ENCODE measurements around the gene NPAS3. TPM values are rescaled to one million over a fixed set of nuclear protein-coding genes. Genes with fewer than 3 reads are reported as not detected.

NPAS3 gene
- polyA plus RNA-seq, 10 donors, result 3.5 to 7.5 (median 5.0) TPM

DNA sequence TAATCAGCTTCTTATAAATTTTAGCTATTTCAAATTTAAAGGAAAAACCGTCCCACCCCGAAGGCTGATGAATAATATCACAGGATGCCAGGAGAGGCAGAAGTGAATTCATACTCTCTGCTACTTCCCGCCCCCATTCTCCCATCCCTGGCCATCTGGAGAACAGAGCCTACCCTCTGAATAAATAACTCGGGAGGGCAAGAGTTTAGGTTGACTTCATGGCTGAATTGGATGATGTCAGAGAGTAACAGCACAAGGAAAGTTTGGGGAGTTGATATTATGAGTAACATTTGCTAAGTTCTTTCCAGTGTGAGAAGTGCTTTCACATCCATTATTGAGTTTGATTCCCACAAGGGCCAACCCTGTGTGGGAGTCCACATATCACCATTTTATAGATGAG is 770.6 kb downstream of the NPAS3 start:
- DNase-seq, result no peak

DNA sequence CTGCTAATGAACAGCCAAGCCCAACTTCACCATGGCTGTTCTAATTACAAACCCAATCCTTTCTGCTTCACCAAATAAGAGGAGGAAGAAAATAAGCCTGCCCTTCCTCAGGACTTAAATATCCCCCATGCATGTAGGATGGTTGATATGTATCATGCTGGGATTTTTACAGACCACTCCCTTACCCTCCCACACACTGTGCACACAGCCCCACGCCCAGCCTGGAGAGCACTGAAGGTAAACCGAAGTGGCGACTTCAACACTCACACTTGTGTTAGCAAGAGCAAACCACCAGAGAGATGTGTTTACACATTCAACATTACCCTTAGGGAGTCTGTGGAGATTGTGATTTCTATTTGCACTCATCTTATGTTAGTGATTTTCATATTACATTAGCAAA is 771.0 kb downstream of the NPAS3 start:
- no peak for DNase-seq

DNA sequence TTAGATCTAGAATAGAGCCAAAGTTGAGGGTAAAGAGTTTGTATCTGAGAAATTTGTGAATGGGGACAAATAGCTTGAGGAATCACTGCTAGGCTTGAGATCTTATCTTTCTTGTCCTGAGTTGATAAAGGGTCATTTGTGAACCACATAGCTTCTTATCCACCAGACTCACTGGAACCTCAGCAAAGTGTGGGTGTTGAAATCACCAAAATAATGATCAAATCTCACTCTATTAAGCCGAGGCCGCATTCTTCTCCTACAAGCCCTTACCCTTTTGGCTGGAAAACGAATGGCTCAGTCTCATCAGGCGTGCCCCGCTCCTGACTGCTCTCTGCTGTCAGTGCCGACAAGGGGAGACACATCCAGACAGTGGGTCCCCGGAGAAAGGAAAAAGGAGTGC is 771.6 kb downstream of the NPAS3 start:
- no peak for DNase-seq

DNA sequence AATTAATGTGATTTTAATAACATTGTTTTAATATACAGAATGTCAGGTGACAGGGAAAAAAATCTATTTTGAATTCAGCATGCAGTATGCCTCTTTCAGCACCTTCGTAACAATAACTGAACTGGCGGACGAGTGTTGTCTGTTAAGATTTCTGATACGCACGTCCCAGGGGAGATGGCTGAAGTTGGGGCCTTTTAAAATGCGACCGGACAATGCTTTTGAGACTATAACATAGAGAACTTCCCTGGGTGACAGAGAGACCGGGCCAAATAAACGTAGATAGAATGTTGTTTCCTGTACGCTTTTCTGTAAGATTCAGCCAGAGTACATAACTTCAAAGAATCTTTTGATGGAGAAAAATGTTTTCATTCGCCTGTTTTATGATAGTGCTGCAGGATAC is 772.5 kb downstream of the NPAS3 start:
- DNase-seq, result no peak

DNA sequence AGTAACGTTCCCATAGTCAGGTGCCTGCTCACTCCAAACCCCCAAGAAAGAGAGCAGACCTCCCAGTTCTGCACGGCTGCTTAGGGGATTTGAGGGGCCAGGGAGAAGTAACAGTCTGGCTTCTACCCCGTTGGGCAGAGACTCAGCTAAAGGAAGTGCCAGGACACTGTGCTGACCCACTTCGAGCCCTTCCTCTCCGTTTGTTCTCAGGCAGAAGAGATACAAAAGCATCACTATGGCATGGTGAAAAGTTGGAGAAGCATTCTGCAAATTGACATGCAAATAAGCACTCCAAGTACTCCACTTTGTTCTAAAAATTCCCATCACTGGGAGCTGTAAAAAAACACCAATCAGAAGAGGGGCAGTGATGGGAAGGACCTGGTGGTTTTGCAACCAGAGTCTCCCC is 773.1 kb downstream of the NPAS3 start:
- no peak for DNase-seq

DNA sequence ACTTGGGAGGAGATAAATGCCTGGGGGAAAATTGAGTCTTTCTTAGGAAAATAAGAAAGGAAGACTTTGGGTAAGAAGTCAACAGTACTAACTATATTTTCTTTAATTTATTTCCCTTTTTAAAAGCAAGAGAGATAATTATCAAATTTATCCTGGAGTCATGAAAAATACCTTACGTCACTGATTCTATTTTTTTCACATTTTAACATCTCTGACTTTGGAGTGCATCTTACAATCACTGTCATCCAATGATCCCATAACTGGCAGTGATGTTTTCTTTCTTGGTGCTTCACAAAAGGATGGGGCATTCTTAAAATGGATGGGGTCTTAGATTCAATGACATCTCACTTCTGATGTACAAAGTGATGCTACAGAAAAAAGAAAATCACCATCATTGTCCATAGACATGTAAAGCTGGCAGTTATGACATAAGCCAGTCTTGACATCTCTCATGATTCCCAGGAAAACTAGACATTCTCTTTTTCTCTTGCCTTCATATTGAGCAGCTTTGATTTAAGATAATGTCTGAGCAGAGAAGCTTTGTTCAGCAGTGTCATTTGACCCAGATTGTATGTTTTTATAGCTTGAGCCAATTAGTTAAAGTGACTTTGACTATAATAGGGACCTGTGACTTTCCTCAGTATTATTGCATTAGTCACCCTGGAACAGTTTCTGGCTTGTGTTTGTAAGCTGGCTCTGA is 776.0 kb downstream of the NPAS3 start:
- DNase-seq, result peak in 1 of 3 donors; percentile 14

DNA sequence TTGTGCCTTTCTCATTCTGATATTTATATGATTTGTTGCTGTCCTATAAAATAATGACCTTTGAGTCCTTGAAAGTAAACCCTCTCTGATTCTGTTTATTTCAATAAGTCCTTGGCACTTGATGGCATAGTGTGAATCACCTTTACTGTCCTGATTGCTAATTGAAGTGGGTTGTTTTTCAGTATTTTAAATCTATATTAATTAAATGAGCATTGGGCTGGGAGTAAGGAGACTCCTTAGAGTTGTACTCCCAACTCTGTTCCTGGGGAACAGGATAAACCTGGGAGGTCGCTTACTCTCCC is 776.5 kb downstream of the NPAS3 start:
- DNase-seq, result no peak

DNA sequence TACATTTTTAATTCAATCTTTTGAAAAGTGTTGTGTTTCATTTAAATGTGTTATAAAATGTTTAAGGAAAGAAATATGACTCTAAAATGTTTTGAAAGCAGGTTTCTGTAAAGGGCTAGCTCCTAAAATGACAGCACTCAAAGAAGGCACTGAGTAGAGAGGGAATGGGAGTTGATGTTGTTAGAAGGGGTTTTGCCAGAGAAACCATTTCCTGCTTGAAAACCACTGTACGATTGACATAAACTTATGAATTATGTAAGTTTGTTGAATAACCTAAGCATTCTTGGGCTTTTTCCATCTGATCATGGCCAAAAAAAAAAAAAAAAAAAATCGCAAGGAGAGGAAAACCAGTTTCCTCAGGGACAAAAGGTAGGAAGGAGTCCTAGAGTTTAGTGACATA is 778.2 kb downstream of the NPAS3 start:
- no peak for DNase-seq

DNA sequence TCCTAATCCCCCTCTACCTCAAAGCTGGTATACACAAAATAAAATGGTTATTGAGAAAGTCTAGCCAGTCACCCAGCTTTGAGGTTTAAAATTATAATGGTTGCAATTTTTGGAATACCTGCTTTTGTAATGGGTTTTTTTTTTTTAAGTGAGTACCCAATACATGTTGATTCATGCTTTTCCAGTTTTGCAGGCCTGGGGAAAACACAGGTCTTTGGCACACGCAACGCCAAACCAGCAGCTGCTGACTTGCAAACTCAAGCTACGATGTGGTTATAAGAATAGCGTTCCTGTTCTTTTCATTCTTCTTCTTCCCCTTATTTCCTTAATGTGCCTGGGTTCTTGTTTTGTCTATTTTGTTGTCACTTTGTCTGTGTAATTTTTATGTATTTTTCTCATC is 779.2 kb downstream of the NPAS3 start:
- DNase-seq, result no peak

DNA sequence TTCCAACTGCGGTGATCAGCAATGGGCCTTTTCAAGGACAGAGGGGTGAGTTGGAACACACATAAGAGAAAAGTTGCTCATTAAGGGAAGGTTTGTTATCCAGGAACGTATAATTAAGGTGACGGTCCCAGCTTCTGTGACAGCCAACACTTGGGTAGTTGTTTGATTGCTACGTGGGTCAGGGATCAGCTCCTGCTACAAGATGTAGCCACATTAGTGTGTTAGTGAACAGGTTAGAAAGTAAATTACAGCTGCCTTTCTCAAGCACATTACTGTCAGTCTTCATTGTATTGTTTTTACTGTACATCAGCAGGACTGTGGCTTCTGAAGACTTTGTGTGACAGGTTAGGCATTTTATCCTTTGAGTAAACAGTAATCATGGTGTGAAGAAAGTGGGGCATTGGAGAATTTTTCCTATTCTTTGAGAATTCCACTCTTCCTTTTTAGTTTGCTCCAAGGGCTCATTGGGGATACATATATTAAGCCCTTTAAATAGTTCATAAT is 781.7 kb downstream of the NPAS3 start:
- no peak for DNase-seq

DNA sequence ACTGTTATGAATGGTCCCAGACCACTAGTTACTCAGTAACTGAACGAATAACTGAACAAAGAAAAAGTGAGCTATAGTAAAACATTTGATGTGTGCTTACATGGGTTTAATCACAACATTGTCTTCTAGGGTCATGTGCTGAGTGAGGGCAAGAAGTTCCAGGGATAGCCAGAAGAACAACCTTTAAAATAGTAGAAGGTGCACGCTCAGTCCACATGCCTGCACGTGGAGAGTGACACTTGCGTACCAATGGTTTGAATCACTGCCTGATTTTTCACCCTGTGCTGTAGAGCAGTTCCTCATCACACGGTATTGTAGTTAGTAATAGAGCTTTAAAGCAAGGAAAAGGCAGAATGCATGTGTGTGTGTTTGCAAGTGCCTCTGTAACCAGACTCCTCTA is 788.0 kb downstream of the NPAS3 start:
- no peak for DNase-seq

DNA sequence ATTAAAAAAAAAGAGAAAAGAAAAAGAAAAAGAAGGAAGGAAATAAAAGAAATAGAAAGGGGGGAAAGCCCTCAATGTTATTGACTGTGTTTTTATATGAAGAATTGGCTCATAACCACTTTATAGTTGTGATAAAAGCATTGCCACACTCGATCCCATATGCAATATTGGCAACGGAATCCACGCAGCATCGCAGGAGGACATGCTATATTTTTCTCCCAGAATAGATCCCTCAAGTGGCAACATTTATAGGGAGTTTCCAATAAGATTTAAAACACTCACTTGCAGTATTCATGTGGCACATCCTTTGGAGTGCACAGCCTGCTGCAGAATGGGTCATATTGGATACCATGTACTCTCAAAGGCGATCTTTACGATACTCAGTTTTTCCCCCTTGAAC is 788.9 kb downstream of the NPAS3 start:
- no peak for DNase-seq

DNA sequence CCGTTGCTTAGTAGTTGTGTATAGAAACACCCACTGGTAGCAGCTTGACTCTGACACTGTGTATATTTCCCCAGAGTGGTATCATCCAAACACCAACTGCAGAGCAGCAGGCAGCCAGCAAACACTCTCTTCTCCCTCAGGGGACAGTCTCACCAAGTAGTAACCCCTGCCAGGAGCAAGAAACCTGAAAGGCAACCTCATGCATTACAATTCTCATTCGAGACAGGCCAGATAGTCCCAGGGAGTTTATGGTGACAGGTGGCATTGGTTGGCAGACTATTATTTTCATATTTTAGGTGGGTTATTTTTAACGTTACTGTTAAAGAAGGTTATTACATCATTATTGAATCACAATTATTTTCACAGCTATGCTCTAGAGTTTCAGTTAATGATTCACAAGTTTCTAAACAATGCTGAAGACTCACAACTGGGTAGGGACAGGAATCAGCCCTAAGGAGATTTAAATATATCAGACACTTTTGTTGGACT is 789.4 kb downstream of the NPAS3 start:
- no peak for DNase-seq

DNA sequence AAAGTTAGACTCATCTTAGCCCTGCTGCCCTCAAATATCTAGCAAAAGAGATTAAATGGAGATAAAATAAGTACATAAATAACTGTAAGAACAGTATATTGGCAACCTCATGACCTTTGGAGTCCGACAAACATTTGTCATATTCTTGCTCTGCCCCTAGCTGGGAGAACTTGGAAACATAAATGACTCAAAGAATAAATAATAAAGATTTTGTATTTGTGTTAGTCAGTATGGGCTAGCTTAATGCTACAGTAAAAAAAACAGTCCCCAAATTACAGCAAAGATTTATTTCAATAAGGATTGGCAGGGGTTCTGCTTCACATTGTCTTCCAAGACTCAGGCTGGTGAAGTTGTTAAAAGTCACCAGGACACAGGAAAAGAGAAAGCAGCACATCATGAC is 791.5 kb downstream of the NPAS3 start:
- no peak for DNase-seq

DNA sequence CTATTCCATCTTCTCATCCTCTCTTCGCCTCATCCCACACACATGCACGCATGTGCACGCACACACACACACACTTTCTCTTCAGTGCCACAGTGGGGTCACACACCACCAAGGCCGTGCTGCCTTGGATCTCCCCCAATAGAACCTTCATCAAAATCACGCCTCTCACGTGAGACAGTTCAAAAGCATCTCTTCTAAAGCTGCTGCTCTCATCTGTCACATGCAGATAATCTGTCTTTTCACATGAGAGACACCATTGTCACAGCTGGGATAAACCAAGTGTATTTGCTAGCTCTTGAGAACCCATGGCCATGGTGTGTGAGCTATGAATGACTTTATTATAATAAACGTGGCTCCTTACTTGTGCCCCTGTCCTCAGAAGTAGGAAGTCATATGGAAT is 793.5 kb downstream of the NPAS3 start:
- no peak for DNase-seq

DNA sequence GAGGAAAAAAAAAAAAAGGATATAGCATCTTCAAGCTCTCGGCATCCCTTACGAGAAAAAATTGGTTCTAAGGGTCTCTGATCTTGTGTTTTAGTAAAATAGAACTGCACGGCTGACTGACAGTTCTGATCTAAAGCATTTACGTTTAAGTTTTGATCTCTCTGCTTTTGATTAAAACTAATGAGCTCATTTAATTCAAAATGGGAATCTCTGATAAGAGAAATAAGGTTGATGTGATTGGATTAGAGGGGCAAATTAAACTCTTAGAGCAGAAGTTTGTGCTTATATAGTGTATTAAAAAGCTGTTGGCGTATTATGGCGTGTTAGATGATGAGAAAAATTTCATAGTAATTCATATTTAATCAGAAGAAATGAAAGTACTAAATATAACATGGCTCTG is 794.6 kb downstream of the NPAS3 start:
- DNase-seq, result no peak

DNA sequence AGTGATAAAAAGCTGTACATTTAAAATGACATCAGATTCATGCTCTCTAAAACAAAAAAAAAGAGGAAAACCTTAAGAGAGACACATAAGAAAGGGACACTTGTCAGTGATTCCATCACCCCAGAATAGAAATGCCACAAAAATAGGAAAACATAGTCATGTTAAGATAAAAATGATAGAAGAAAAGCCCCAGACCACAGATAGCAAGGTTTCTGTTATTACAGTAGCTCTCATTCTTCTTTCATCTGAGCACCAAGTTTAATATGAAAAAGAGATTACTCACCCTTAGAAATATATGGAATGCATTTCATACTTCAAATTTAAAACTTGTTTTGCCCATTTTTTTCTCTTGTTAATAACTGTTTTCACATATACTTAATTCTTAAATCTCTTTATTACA is 795.0 kb downstream of the NPAS3 start:
- DNase-seq, result no peak

DNA sequence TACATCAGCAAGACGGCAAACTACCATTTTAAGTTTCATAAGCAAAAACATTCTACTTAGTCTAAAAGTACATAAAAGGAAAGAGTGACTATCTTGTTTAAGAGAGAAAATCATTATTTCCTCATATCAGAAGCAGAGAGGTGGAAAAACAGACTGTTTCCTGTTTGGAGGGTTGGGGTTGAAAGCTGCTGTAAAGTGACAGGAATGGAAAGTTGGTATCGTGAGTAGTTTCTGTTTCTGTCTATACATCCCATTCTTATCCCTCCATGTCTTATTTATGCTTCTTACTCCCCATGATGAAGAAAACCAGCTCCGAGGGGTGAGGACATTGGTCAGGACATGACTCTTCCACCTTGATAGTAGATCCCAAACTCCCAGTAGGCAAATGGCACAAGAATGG is 795.7 kb downstream of the NPAS3 start:
- DNase-seq, result no peak

DNA sequence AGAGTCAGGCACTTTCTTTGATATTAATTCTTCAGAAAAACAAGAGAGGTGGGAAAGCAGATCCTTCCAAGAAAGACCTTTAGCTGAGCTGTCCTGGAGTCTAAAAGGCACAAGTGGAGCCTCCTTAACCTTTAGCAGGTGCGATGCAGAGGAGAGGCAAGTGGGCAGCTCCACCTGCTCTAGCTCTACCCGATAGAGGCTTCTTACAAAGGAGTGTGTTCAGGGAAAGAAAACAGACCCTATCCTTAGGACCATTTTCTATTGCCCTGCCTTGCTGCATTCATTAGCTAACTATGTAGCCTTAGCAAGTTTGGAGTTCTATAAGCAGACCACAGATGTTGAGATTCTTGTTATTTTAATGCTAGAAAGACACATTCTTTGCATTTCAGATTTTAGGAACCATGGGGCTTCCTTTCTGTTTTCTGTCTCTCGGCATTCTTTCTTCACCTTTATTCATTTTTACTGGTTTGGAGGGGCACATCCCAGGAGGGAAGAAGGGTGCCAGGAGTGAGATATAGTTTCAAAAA is 797.7 kb downstream of the NPAS3 start:
- DNase-seq, result no peak

DNA sequence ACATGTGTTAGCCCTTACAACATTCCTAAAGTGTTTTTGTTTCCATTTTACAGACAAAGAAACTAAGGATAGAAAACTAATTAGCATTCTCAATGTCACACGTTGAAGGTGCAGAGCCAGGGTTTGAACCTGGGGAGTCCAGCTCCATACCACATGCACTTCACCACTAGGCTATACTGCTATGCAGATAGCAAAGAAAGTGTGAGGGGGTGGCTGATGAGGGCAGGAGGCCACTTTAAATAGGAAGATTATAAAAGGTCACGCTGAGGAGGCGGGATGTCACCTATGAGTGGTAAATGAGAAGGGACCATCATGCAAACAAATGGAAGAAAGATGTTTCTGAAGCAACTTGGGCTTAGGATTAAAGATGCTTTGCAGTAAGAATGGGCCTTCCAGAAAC is 798.3 kb downstream of the NPAS3 start:
- no peak for DNase-seq

DNA sequence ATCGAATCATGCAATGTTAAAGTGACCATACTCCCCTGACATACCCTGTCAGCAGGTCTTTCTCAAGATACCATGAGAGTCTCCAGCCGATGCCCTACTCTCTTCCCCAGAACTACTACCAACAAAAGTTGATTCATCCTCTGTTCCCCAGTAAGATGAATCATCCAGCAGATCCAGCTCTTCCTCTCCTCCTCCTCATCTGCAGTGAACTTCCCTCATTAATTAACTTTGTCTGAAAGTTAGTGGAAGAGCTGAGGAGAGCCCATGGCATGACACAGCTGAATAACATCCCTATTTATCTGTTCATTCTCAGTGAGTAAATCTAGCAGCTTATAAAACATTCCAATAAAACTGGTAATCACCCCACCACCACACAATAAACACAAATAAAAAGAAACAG is 798.8 kb downstream of the NPAS3 start:
- peak in 1 of 3 donors; percentile 73 for DNase-seq

DNA sequence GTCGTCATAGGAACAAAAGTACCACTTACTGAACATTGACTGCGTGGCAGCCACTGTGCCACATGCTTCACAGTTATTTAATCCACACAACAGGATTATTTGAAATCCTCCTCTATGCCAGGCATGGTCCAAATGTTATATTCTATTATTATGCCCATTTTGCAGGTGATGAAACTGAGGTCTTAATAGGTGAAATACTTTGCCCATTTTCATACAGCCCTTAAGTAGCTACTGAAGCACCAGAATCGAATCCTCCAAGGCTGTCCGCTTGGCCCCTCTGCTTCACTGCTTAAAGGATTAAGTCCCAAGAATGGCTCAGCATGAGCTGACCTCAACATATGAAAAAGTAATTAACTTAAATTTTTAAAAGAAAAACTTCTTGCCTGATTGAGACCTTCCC is 799.4 kb downstream of the NPAS3 start:
- no peak for DNase-seq

DNA sequence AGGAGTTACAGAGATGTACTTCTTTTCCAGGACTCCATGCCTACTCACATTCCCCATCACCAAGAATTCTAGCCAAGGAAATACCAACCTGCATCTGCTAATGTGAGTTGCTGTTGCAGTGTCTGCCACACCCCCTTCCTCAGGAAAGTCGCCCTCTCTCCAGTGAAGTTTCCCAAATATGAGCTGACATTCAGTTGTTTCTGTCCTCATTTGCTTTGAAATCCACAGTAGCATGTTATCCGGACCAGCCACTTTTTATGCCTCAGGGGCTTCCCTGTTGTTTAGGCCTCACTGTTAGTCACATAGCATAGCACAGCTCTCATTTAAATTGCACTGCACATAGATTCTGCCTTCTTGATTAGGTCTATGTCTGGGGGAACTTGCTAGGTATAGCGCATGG is 799.8 kb downstream of the NPAS3 start:
- no peak for DNase-seq

DNA sequence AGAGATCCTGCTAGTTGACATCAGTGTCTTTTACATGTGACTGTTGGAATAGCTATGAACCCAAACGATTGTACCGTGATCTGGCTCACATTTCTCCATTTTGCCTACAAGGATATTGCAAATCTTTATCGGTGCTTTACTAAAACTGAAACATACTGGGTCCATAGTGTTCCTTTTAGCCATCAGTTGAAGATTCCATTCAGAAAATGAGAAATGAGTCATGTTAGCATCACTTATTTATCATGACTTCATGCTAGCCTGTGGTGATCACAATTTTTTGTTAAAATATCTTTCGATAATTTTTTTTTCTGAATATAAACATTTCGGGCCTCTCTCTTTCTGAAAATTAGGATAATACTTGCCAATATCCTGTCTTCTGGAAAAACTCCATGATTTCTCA is 801.9 kb downstream of the NPAS3 start:
- no peak for DNase-seq

Data from muscle of back (tissue), 11 donors.